GM21723 (cell line): Measurements from ENCODE around the gene ERP44.
A peak's percentile ranks its signal among the peaks of the same experiment; 100 is the strongest.
"Not testable (repeated sequence)": the region's sequence is repeated elsewhere in the genome, so short reads cannot be mapped to it uniquely, and the experiment has no call there.

Experiments used
- ATAC-seq: cut with Tn5 transposase; IDR thresholded peaks from one replicate; pipeline ENCODE4 v1.9.1; 2021; ENCODE audit warnings: mild to moderate bottlenecking, moderate library complexity; ENCODE audit not compliant: unreplicated experiment

Gene ERP44

GRCh38 chr9:100101608-100102007 is 2.8 kb upstream of the ERP44 start:
- no peak for ATAC-seq

- no peak for ATAC-seq
Observed at GRCh38 chr9:100100146-100100667, 1.4 kb upstream of the ERP44 start.

- ATAC-seq, result peak; percentile 3
Observed at GRCh38 chr9:100099722-100100042, 882 bp upstream of the ERP44 start.

- peak; percentile 4 for ATAC-seq
Observed at GRCh38 chr9:100098046-100098886, 534 bp downstream of the ERP44 start.

GRCh38 chr9:100096378-100096916 is 2.4 kb downstream of the ERP44 start:
- ATAC-seq, result no peak

- ATAC-seq, result not testable (repeated sequence)
Observed at GRCh38 chr9:100094411-100094810, 4.4 kb downstream of the ERP44 start.

GRCh38 chr9:100092066-100092465 is 6.7 kb downstream of the ERP44 start:
- ATAC-seq, result no peak

- ATAC-seq, result no peak
Observed at GRCh38 chr9:100091650-100092049, 7.2 kb downstream of the ERP44 start.

GRCh38 chr9:100090880-100091279 is 7.9 kb downstream of the ERP44 start:
- no peak for ATAC-seq

- no peak for ATAC-seq
Observed at GRCh38 chr9:100088202-100088601, 10.6 kb downstream of the ERP44 start.

GRCh38 chr9:100087218-100087617 is 11.6 kb downstream of the ERP44 start:
- ATAC-seq, result no peak

GRCh38 chr9:100086097-100086635 is 12.6 kb downstream of the ERP44 start:
- no peak for ATAC-seq

GRCh38 chr9:100084734-100085133 is 14.1 kb downstream of the ERP44 start:
- ATAC-seq, result peak; percentile 79

- ATAC-seq, result peak; percentile 65
Observed at GRCh38 chr9:100084128-100084453, 14.7 kb downstream of the ERP44 start.

- peak; percentile 52 for ATAC-seq
Observed at GRCh38 chr9:100083448-100084127, 15.2 kb downstream of the ERP44 start.

- no peak for ATAC-seq
Observed at GRCh38 chr9:100082782-100083181, 16.0 kb downstream of the ERP44 start.

- ATAC-seq, result not testable (repeated sequence)
Observed at GRCh38 chr9:100076256-100076655, 22.5 kb downstream of the ERP44 start.

- no peak for ATAC-seq
Observed at GRCh38 chr9:100074989-100075388, 23.8 kb downstream of the ERP44 start.

GRCh38 chr9:100074093-100074492 is 24.7 kb downstream of the ERP44 start:
- ATAC-seq, result no peak

- no peak for ATAC-seq
Observed at GRCh38 chr9:100072805-100073204, 26.0 kb downstream of the ERP44 start.

- ATAC-seq, result no peak
Observed at GRCh38 chr9:100071271-100071670, 27.5 kb downstream of the ERP44 start.
